Loucy (cell line): ENCODE data around the gene KRTAP1-5.

Source experiments
- CTCF ChIP-seq: fragments of 200-600 bp; sonication (generic); conservative IDR thresholded peaks from 2 replicates; pipeline ENCODE4 v1.5.1; 2014; ENCODE audit warnings: mild to moderate bottlenecking, antibody characterized with exemption, low read length
- EZH2phosphoT487 ChIP-seq: fragments of 200-600 bp; IDR thresholded peaks from 2 replicates; pipeline ENCODE4 v1.6.1; 2018; ENCODE audit warnings: antibody characterized with exemption, mild to moderate bottlenecking, moderate library complexity, borderline replicate concordance

GRCh38 chr17:40984226-40984625 is 42.8 kb downstream of the KRTAP1-5 start, which contains the start of gene KRT40:
- TF ChIP-seq CTCF (no peak), EZH2phosphoT487 (no peak)
